Natural killer cell (primary cell): ENCODE results near the gene UBE2D4. TPM values are rescaled to one million over a fixed set of nuclear protein-coding genes. Genes with fewer than 3 reads are reported as not detected.

ENCODE experiments used
- ATAC-seq, 3 donors: fragments of 150-1000 bp in 2 of 3; fragments of 200-7000 bp in 1 of 3; cut with Tn5 transposase; 1 replicate in 1 of 3; 2 replicates in 2 of 3; pipeline ENCODE4 v1.10.0; 2021; ENCODE audit warnings: mild to moderate bottlenecking in 2 of 3, moderate library complexity in 2 of 3
- DNase-seq, 2 donors: peaks; one replicate each; pipeline versions ENCODE4 v3.0.0 to v3.0.0-alpha.2; 2013 to 2021; ENCODE audit warnings: mixed read lengths in 1 of 2
- H3K27ac ChIP-seq: one replicate; pipeline ENCODE4 v1.5.1; 2013; ENCODE audit warnings: mild to moderate bottlenecking, low read length
- H3K27me3 ChIP-seq: one replicate; pipeline ENCODE4 v1.6.1; 2013; ENCODE audit warnings: low read length; ENCODE audit not compliant: control insufficient read depth, insufficient read depth
- H3K36me3 ChIP-seq: one replicate; pipeline ENCODE4 v1.6.1; 2013; ENCODE audit warnings: low read length; ENCODE audit not compliant: control insufficient read depth, insufficient read depth
- H3K4me1 ChIP-seq: one replicate; pipeline ENCODE4 v1.6.1; 2013; ENCODE audit warnings: low read length; ENCODE audit not compliant: control insufficient read depth, insufficient read depth
- H3K4me3 ChIP-seq: one replicate; pipeline ENCODE4 v1.5.1; 2013; ENCODE audit warnings: low read length
- H3K9me3 ChIP-seq: one replicate; pipeline ENCODE4 v1.6.1; 2013; ENCODE audit warnings: low read length; ENCODE audit not compliant: control insufficient read depth, insufficient read depth
- H3K27ac Mint-ChIP-seq, 2 donors: one replicate each; pipeline ENCODE4 v1.8.0; 2022; ENCODE audit warnings: mild to moderate bottlenecking in 2 of 2, mixed read lengths in 2 of 2, moderate library complexity in 1 of 2
- H3K27me3 Mint-ChIP-seq, 2 donors: one replicate each; pipeline ENCODE4 v1.8.0; 2022; ENCODE audit warnings: low read depth in 2 of 2, mixed read lengths in 2 of 2
- H3K36me3 Mint-ChIP-seq: one replicate; pipeline ENCODE4 v1.8.0; 2022; ENCODE audit warnings: mixed read lengths
- H3K4me1 Mint-ChIP-seq, 2 donors: one replicate each; pipeline ENCODE4 v1.8.0; 2022; ENCODE audit warnings: mixed read lengths in 2 of 2
- H3K4me3 Mint-ChIP-seq: one replicate; pipeline ENCODE4 v1.8.0; 2022; ENCODE audit warnings: mild to moderate bottlenecking, moderate library complexity, mixed read lengths
- H3K9me3 Mint-ChIP-seq, 2 donors: one replicate each; pipeline ENCODE4 v1.8.0; 2022; ENCODE audit warnings: mixed read lengths in 2 of 2
- CTCF ChIP-seq: fragments of 200-600 bp; IDR thresholded peaks from one replicate; pipeline ENCODE4 v1.8.0; 2022; ENCODE audit warnings: antibody characterized with exemption
- WGBS: methylation state at CpG from one replicate; pipeline ENCODE4 v1.1.7; 2013; ENCODE audit warnings: missing lambda C conversion rate; ENCODE audit not compliant: insufficient coverage; 5-methylcytosine and 5-hydroxymethylcytosine counted together
- intact Hi-C: fragments of 100-400 bp; cut with micrococcal nuclease; formaldehyde crosslinking; loops from one replicate; pipeline ENCODE4 v1.14.2; 2022
- total RNA-seq, 4 donors: library from RNA; stranded (reverse); fragments of 120-200 nt in 1 of 4; gene quantifications; one replicate each; pipeline versions ENCODE4 v1.2.3 to v1.2.4, GENCODE V29; 2013 to 2022

UBE2D4 gene
- total RNA-seq, 3 donors from 2014 or later (not counting 1 experiment from before 2014, with no cell fraction given): 5.3 to 10.6 (median 9.6) TPM

- ATAC-seq (no peak), DNase-seq (no peak)
- TF ChIP-seq CTCF: no peak
- no peaks in the 10 kb centered on the region for H3K27me3 ChIP-seq
- no peak overlapping the region for H3K27ac Mint-ChIP-seq
- no peaks in the 10 kb centered on the region for H3K27me3 Mint-ChIP-seq
- H3K4me3 Mint-ChIP-seq: no peak overlapping the region
- no peaks in the 10 kb centered on the region for H3K9me3 ChIP-seq
- H3K36me3 Mint-ChIP-seq: no peaks in the 10 kb centered on the region
- 96% methylated on average over 5 of the region's 5 CpGs for WGBS
- peaks cover 19% of the 10 kb centered on the region for H3K4me1 ChIP-seq
- H3K36me3 ChIP-seq: no peaks in the 10 kb centered on the region
- no peaks in the 10 kb centered on the region for H3K9me3 Mint-ChIP-seq
- H3K27ac ChIP-seq: no peak overlapping the region
- H3K4me1 Mint-ChIP-seq: peaks cover 5 to 21% of the 10 kb centered on the region in 2 donors
- H3K4me3 ChIP-seq: no peak overlapping the region
- intact Hi-C loops: no loop called here
These were observed 3.6 kb downstream of the UBE2D4 start for GRCh38 chr7:43929529-43930457.

- H3K4me3 Mint-ChIP-seq: no peak overlapping the region
- Histone ChIP-seq H3K36me3 (no peaks in the 10 kb centered on the region), H3K4me3 (no peak overlapping the region), H3K27me3 (no peaks in the 10 kb centered on the region), H3K27ac (no peak overlapping the region), H3K9me3 (no peaks in the 10 kb centered on the region), H3K4me1 (peaks cover 7% of the 10 kb centered on the region)
- ATAC-seq (no peak), DNase-seq (peak in 1 of 2 donors; percentile 37)
- 74% methylated on average over 6 of the region's 7 CpGs for WGBS
- intact Hi-C loops: no loop called here
- no peaks in the 10 kb centered on the region for H3K27me3 Mint-ChIP-seq
- no peaks in the 10 kb centered on the region for H3K36me3 Mint-ChIP-seq
- H3K4me1 Mint-ChIP-seq: peaks cover 0 to 11% of the 10 kb centered on the region in 2 donors
- H3K27ac Mint-ChIP-seq: no peak overlapping the region
- H3K9me3 Mint-ChIP-seq: no peaks in the 10 kb centered on the region
- TF ChIP-seq CTCF: no peak
These were observed 5.1 kb downstream of the UBE2D4 start for GRCh38 chr7:43931346-43931745.

GRCh38 chr7:43933902-43934560 lies 7.8 kb downstream of the UBE2D4 start:
- H3K27ac Mint-ChIP-seq: no peak overlapping the region
- Histone ChIP-seq H3K36me3 (no peaks in the 10 kb centered on the region), H3K4me1 (no peaks in the 10 kb centered on the region), H3K4me3 (no peak overlapping the region), H3K27me3 (no peaks in the 10 kb centered on the region), H3K9me3 (no peaks in the 10 kb centered on the region), H3K27ac (no peak overlapping the region)
- 100% methylated on average over 3 of the region's 3 CpGs for WGBS
- no peaks in the 10 kb centered on the region for H3K4me1 Mint-ChIP-seq
- H3K4me3 Mint-ChIP-seq: no peak overlapping the region
- H3K27me3 Mint-ChIP-seq: no peaks in the 10 kb centered on the region
- no peak for ATAC-seq
- intact Hi-C loops: no loop called here
- DNase-seq: no peak
- H3K36me3 Mint-ChIP-seq: no peaks in the 10 kb centered on the region
- H3K9me3 Mint-ChIP-seq: no peaks in the 10 kb centered on the region
- TF ChIP-seq CTCF: no peak
